ENCODE measurements around the gene SLC7A8.

Gene SLC7A8

GRCh38 chr14:23154964-23155587, 28.4 kb downstream of the SLC7A8 start:
- DNase-seq (ENCODE audit: low read depth), result no peak

GRCh38 chr14:23153851-23154796, 29.3 kb downstream of the SLC7A8 start:
- DNase-seq (ENCODE audit: low read depth), result no peak

- no peak for DNase-seq (ENCODE audit: low read depth)
Observed at GRCh38 chr14:23151342-23151741, 32.1 kb downstream of the SLC7A8 start.

- DNase-seq (ENCODE audit: low read depth), result no peak
Observed at GRCh38 chr14:23149745-23150144, 33.7 kb downstream of the SLC7A8 start.

GRCh38 chr14:23148591-23149249, 34.7 kb downstream of the SLC7A8 start:
- DNase-seq (ENCODE audit: low read depth), result no peak

- no peak for DNase-seq (ENCODE audit: low read depth)
Observed at GRCh38 chr14:23147676-23148075, 35.8 kb downstream of the SLC7A8 start.

GRCh38 chr14:23146980-23147379, 36.5 kb downstream of the SLC7A8 start:
- no peak for DNase-seq (ENCODE audit: low read depth)

- no peak for DNase-seq (ENCODE audit: low read depth)
Observed at GRCh38 chr14:23146351-23146910, 37.0 kb downstream of the SLC7A8 start.

GRCh38 chr14:23145794-23146350, 37.6 kb downstream of the SLC7A8 start:
- DNase-seq (ENCODE audit: low read depth), result no peak

- DNase-seq (ENCODE audit: low read depth), result no peak
Observed at GRCh38 chr14:23143911-23144310, 39.5 kb downstream of the SLC7A8 start.

- no peak for DNase-seq (ENCODE audit: low read depth)
Observed at GRCh38 chr14:23142826-23143225, 40.6 kb downstream of the SLC7A8 start.

- DNase-seq (ENCODE audit: low read depth), result no peak
Observed at GRCh38 chr14:23141706-23142444, 41.6 kb downstream of the SLC7A8 start.

GRCh38 chr14:23140371-23140770, 43.1 kb downstream of the SLC7A8 start:
- no peak for DNase-seq (ENCODE audit: low read depth)

GRCh38 chr14:23139874-23140273, 43.6 kb downstream of the SLC7A8 start:
- DNase-seq (ENCODE audit: low read depth), result no peak

GRCh38 chr14:23137813-23138535, 45.5 kb downstream of the SLC7A8 start:
- no peak for DNase-seq (ENCODE audit: low read depth)

GRCh38 chr14:23137192-23137812, 46.2 kb downstream of the SLC7A8 start:
- DNase-seq (ENCODE audit: low read depth), result no peak

- no peak for DNase-seq (ENCODE audit: low read depth)
Observed at GRCh38 chr14:23136566-23137133, 46.8 kb downstream of the SLC7A8 start.

GRCh38 chr14:23132970-23133369, 50.5 kb downstream of the SLC7A8 start:
- DNase-seq (ENCODE audit: low read depth), result no peak

GRCh38 chr14:23131482-23131881, 52.0 kb downstream of the SLC7A8 start:
- no peak for DNase-seq (ENCODE audit: low read depth)

GRCh38 chr14:23130871-23131270, 52.6 kb downstream of the SLC7A8 start:
- DNase-seq (ENCODE audit: low read depth), result no peak
